Measurements from ENCODE around the gene RUFY1. TPM values are rescaled to one million over a fixed set of nuclear protein-coding genes. Genes with fewer than 3 reads are reported as not detected.

The RUFY1 gene
- 25.5 and 26.7 TPM in 2 replicates for total RNA-seq

GRCh38 chr5:179550511-179551342 is at the start of gene RUFY1:
RUFY1 (plus strand) TSS chr5:179550554; CDS start chr5:179550570, 16 bp downstream.

GRCh38 chr5:179623003-179623905 is 72.9 kb downstream of the RUFY1 start, which contains the start of gene HNRNPH1:
HNRNPH1 (minus strand) TSS chr5:179623671; CDS start chr5:179623133, 538 bp downstream.

Other genes with a start within 250 kb of the RUFY1 start
- gene ADAMTS2, start 205.1 kb upstream of the RUFY1 start, total RNA-seq, result 0.98 and 1.4 TPM in 2 replicates
- gene HNRNPH1, start 73.1 kb downstream of the RUFY1 start, total RNA-seq, result 274 and 292 TPM in 2 replicates
- not detected in 2 replicates for gene CBY3, start 130.5 kb downstream of the RUFY1 start, total RNA-seq
- gene CANX, start 148.4 kb downstream of the RUFY1 start, total RNA-seq, result 283 and 325 TPM in 2 replicates
- 9.4 and 14.7 TPM in 2 replicates for gene MAML1, start 182.3 kb downstream of the RUFY1 start, total RNA-seq
- 1.4 and 3.8 TPM in 2 replicates for gene LTC4S, start 243.4 kb downstream of the RUFY1 start, total RNA-seq